Neural crest cell (in vitro differentiated cells): ENCODE results near the gene EMC6. TPM values are rescaled to one million over a fixed set of nuclear protein-coding genes. Genes with fewer than 3 reads are reported as not detected.

ENCODE experiments used
- DNase-seq: peaks from one replicate; pipeline ENCODE4 v3.0.0; 2021; ENCODE audit warnings: low read depth, mixed read lengths, low spot score
- H3K27ac Mint-ChIP-seq: one replicate; pipeline ENCODE4 v1.8.0; 2021; ENCODE audit warnings: mild to moderate bottlenecking, mixed read lengths; ENCODE audit not compliant: unreplicated experiment
- H3K27me3 Mint-ChIP-seq: 2 replicates; pipeline ENCODE4 v1.8.0; 2021; ENCODE audit warnings: low read depth, mild to moderate bottlenecking, mixed read lengths
- H3K36me3 Mint-ChIP-seq: 2 replicates; pipeline ENCODE4 v1.8.0; 2021; ENCODE audit warnings: low read depth, mild to moderate bottlenecking, mixed read lengths
- H3K4me1 Mint-ChIP-seq: 2 replicates; pipeline ENCODE4 v1.8.0; 2021; ENCODE audit warnings: mixed read lengths
- H3K4me3 Mint-ChIP-seq: one replicate; pipeline ENCODE4 v1.8.0; 2021; ENCODE audit warnings: mild to moderate bottlenecking, mixed read lengths
- H3K9me3 Mint-ChIP-seq: 2 replicates; pipeline ENCODE4 v1.8.0; 2021; ENCODE audit warnings: mixed read lengths
- CTCF ChIP-seq: fragments of 200-600 bp; sonication (generic); conservative IDR thresholded peaks from 2 replicates; pipeline ENCODE4 v1.5.0; 2021; ENCODE audit warnings: antibody characterized with exemption, mild to moderate bottlenecking
- total RNA-seq: library from RNA; stranded (reverse); gene quantifications from 2 replicates; pipeline ENCODE4 v1.2.1, GENCODE V29; 2021

Gene EMC6
- total RNA-seq, 1 donor from 2014 or later, result 53.4 TPM

GRCh38 chr17:3682033-3682432, 13.4 kb downstream of the EMC6 start:
- no peak for DNase-seq
- no peaks in the 10 kb centered on the region for H3K4me1 Mint-ChIP-seq

DNA sequence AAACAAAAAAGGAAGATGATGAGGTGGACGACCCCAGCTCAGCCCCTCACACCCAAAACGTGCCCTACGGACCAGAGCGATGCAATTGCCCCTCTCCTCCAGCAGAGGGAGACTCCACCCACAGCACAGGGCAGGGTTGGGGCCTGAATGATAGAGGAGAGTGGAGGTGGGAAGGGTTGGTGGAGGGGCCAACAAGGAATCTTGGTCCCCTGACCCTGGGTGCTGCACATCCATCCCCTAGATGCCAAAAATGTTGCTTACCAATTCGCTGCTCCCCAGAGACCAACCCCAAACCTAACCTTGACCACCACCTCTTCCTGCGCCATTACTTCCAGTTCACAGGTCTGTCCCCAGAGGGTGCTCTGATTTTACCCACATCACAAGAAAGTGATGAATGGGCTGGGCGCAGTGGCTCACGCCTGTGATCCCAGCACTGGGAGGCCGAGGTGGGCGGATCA, 14.5 kb downstream of the EMC6 start:
- no peak overlapping the region for H3K27ac Mint-ChIP-seq
- peaks cover 2% of the 10 kb centered on the region for H3K27me3 Mint-ChIP-seq
- no peaks in the 10 kb centered on the region for H3K36me3 Mint-ChIP-seq
- H3K4me3 Mint-ChIP-seq, result no peak overlapping the region
- no peaks in the 10 kb centered on the region for H3K4me1 Mint-ChIP-seq
- TF ChIP-seq CTCF, result peak; percentile 77
- H3K9me3 Mint-ChIP-seq, result no peaks in the 10 kb centered on the region
- peak; percentile 45 for DNase-seq

More at GRCh38 chr17:3682033-3682432, 13.4 kb downstream of the EMC6 start:
- H3K36me3 Mint-ChIP-seq, result no peaks in the 10 kb centered on the region
- H3K27me3 Mint-ChIP-seq, result peaks cover 2% of the 10 kb centered on the region
- H3K27ac Mint-ChIP-seq, result no peak overlapping the region
- H3K4me3 Mint-ChIP-seq, result no peak overlapping the region
- TF ChIP-seq CTCF, result no peak
- no peaks in the 10 kb centered on the region for H3K9me3 Mint-ChIP-seq

DNA sequence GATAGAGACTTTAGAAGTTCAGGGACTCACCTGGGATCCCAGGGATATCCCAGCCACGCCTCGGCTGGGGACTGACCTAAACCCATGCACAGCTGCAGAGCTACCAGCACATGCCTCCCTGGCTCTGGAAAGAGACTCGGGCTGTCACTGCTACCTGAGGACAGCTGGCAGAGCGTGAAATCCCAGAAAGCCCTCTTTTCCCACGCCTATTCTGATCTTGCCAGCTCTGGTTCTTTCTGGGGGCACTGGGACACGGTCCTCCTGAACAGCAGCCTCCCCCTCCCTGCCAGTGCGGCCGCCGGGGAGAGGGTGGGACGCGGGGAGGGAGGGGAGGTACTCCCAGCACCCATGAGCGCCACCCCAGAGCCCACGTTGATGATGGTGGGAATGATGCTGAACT, 16.6 kb downstream of the EMC6 start:
- peaks cover 5% of the 10 kb centered on the region for H3K27me3 Mint-ChIP-seq
- H3K36me3 Mint-ChIP-seq, result no peaks in the 10 kb centered on the region
- no peak for TF ChIP-seq CTCF
- no peak overlapping the region for H3K4me3 Mint-ChIP-seq
- no peaks in the 10 kb centered on the region for H3K4me1 Mint-ChIP-seq
- no peak overlapping the region for H3K27ac Mint-ChIP-seq
- no peak for DNase-seq
- H3K9me3 Mint-ChIP-seq, result no peaks in the 10 kb centered on the region

- Mint-ChIP-seq H3K36me3 (no peaks in the 10 kb centered on the region), H3K9me3 (no peaks in the 10 kb centered on the region), H3K27me3 (peaks cover 13% of the 10 kb centered on the region), H3K4me3 (peak overlapping the region; percentile 12), H3K27ac (no peak overlapping the region), H3K4me1 (no peaks in the 10 kb centered on the region)
- TF ChIP-seq CTCF, result no peak
- DNase-seq, result no peak
Measured at GRCh38 chr17:3688027-3688553, 19.5 kb downstream of the EMC6 start.

DNA sequence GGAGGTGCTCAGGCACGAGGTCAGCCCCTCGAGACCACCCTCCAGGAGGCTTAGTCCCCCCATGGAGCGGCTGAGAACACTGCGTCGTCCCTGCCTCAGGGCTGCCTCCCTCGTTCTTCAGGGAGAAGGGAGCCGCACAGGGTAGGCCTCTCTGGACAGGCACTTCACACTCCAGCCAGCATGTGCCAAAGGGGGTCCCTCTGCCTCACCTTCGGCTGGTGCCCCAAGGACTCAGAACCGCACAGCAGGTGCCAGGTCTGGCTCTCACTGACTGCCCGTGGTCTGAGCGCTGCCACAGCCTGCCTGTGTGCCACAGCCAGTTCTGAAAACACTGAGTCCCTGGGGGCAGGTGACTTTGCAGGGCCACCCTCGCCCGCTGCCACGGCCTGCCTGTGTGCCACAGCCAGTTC, 20.2 kb downstream of the EMC6 start:
- TF ChIP-seq CTCF, result no peak
- no peak for DNase-seq
- H3K9me3 Mint-ChIP-seq, result no peaks in the 10 kb centered on the region
- H3K27ac Mint-ChIP-seq, result no peak overlapping the region
- no peak overlapping the region for H3K4me3 Mint-ChIP-seq
- H3K36me3 Mint-ChIP-seq, result no peaks in the 10 kb centered on the region
- peaks cover 19% of the 10 kb centered on the region for H3K27me3 Mint-ChIP-seq
- no peaks in the 10 kb centered on the region for H3K4me1 Mint-ChIP-seq
